Hepatocyte (in vitro differentiated cells): ENCODE results near the gene TTC39A. TPM values are rescaled to one million over a fixed set of nuclear protein-coding genes. Genes with fewer than 3 reads are reported as not detected.

Experiments
- DNase-seq: peaks from one replicate; pipeline ENCODE4 v3.0.0-alpha.2; 2016; ENCODE audit warnings: low spot score
- H2AFZ ChIP-seq: fragments of 200-600 bp; sonication (generic); 2 replicates; pipeline ENCODE4 v1.6.0; 2016; ENCODE audit warnings: antibody characterized with exemption, mild to moderate bottlenecking
- H3K27ac ChIP-seq: fragments of 200-600 bp; sonication (generic); 2 replicates; pipeline ENCODE4 v1.5.1; 2016; ENCODE audit warnings: mild to moderate bottlenecking
- H3K27me3 ChIP-seq: fragments of 200-600 bp; sonication (generic); 2 replicates; pipeline ENCODE4 v1.6.1; 2016
- H3K36me3 ChIP-seq: fragments of 200-600 bp; sonication (generic); replicated peaks from 2 replicates; pipeline ENCODE4 v1.5.1; 2016; ENCODE audit warnings: low read depth; ENCODE audit not compliant: insufficient read depth
- H3K4me1 ChIP-seq: fragments of 200-600 bp; sonication (generic); 2 replicates; pipeline ENCODE4 v1.5.1; 2016; ENCODE audit warnings: mild to moderate bottlenecking, moderate library complexity; ENCODE audit not compliant: insufficient read depth
- H3K4me2 ChIP-seq: fragments of 200-600 bp; sonication (generic); 2 replicates; pipeline ENCODE4 v1.6.0; 2016
- H3K4me3 ChIP-seq: fragments of 200-600 bp; sonication (generic); 2 replicates; pipeline ENCODE4 v1.5.1; 2016; ENCODE audit warnings: mild to moderate bottlenecking
- H3K79me2 ChIP-seq: fragments of 200-600 bp; sonication (generic); 2 replicates; pipeline ENCODE4 v1.6.0; 2017; ENCODE audit warnings: mild to moderate bottlenecking
- H3K9me2 ChIP-seq: fragments of 200-600 bp; sonication (generic); replicated peaks from 2 replicates; pipeline ENCODE4 v1.6.0; 2017; ENCODE audit warnings: mild to moderate bottlenecking; ENCODE audit not compliant: insufficient read depth
- H3K9me3 ChIP-seq: fragments of 200-600 bp; sonication (generic); 2 replicates; pipeline ENCODE4 v1.5.1; 2016; ENCODE audit warnings: low read depth, mild to moderate bottlenecking
- H4K20me1 ChIP-seq: fragments of 200-600 bp; sonication (generic); 2 replicates; pipeline ENCODE4 v1.6.0; 2016; ENCODE audit warnings: mild to moderate bottlenecking; ENCODE audit not compliant: insufficient read depth, poor library complexity, severe bottlenecking
- EZH2 ChIP-seq: fragments of 200-600 bp; sonication (generic); IDR thresholded peaks from 2 replicates; pipeline ENCODE4 v1.6.1; 2016; ENCODE audit warnings: antibody characterized with exemption, mild to moderate bottlenecking, borderline replicate concordance
- EZH2phosphoT487 ChIP-seq: fragments of 200-600 bp; sonication (generic); IDR thresholded peaks from one replicate; pipeline ENCODE4 v1.6.1; 2018; ENCODE audit warnings: antibody characterized with exemption, mild to moderate bottlenecking, low read depth, moderate library complexity; ENCODE audit not compliant: unreplicated experiment, severe bottlenecking
- WGBS: methylation state at CpG from one replicate; pipeline ENCODE4 v1.1.6; 2016; ENCODE audit warnings: low lambda C conversion rate; ENCODE audit errors: missing lambda C conversion rate; 5-methylcytosine and 5-hydroxymethylcytosine counted together
- polyA plus RNA-seq: library from polyadenylated mRNA; unstranded; fragments of >200 nt; fragmentation: Nextera tagmentation; extraction: Ambion mirVana; gene quantifications from 2 replicates; pipeline ENCODE4 v1.2.1, GENCODE V29; 2016
- total RNA-seq: library from RNA; depleted of rRNA; stranded (reverse); fragments of >200 nt; gene quantifications from 2 replicates; pipeline ENCODE4 v1.2.3, GENCODE V29; 2014
- TF ChIP-seq, protein P1 (sequence below): fragments of 200-600 bp; sonication (generic); IDR thresholded peaks from 2 replicates; pipeline ENCODE4 v1.5.1; 2016; ENCODE audit warnings: antibody characterized with exemption, mild to moderate bottlenecking; ENCODE audit not compliant: poor library complexity

Gene TTC39A
- total and polyA plus RNA-seq, 2 experiments from 2014 or later = 20.5 to 35.1 TPM

DNA sequence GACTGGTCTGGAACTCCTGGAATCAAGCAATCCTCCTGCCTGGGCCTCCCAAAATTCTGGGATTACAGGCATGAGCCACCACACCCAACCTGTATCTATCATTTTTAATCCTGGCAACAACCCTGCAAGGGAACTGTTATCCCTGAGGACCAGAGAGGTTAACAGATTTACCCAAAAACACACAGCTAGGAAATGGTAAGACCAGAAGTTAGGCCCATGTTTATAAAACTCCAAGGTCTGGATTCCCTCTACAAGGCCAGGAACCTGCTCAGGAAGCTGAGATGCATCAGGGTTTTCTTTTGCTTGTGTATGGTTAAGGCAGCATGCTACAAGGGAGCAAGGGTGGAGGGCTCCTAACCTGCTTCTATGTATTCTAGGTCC lies 17.8 kb upstream of the TTC39A start:
- H3K27ac ChIP-seq = no peak overlapping the region
- no peaks in the 10 kb centered on the region for H3K36me3 ChIP-seq
- peaks cover 13% of the 10 kb centered on the region for H3K27me3 ChIP-seq
- no peak overlapping the region for H3K4me2 ChIP-seq
- H4K20me1 ChIP-seq = no peaks in the 10 kb centered on the region
- no peaks in the 10 kb centered on the region for H3K79me2 ChIP-seq
- H3K9me2 ChIP-seq = no peaks in the 10 kb centered on the region
- no peak overlapping the region for H3K4me3 ChIP-seq
- H3K9me3 ChIP-seq = no peaks in the 10 kb centered on the region
- H3K4me1 ChIP-seq = no peaks in the 10 kb centered on the region
- TF ChIP-seq EZH2phosphoT487 (no peak), EZH2 (no peak)
- TF ChIP-seq, protein P1, sequence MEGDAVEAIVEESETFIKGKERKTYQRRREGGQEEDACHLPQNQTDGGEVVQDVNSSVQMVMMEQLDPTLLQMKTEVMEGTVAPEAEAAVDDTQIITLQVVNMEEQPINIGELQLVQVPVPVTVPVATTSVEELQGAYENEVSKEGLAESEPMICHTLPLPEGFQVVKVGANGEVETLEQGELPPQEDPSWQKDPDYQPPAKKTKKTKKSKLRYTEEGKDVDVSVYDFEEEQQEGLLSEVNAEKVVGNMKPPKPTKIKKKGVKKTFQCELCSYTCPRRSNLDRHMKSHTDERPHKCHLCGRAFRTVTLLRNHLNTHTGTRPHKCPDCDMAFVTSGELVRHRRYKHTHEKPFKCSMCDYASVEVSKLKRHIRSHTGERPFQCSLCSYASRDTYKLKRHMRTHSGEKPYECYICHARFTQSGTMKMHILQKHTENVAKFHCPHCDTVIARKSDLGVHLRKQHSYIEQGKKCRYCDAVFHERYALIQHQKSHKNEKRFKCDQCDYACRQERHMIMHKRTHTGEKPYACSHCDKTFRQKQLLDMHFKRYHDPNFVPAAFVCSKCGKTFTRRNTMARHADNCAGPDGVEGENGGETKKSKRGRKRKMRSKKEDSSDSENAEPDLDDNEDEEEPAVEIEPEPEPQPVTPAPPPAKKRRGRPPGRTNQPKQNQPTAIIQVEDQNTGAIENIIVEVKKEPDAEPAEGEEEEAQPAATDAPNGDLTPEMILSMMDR = no peak
- no peak for DNase-seq
- H2AFZ ChIP-seq = no peak overlapping the region

DNA sequence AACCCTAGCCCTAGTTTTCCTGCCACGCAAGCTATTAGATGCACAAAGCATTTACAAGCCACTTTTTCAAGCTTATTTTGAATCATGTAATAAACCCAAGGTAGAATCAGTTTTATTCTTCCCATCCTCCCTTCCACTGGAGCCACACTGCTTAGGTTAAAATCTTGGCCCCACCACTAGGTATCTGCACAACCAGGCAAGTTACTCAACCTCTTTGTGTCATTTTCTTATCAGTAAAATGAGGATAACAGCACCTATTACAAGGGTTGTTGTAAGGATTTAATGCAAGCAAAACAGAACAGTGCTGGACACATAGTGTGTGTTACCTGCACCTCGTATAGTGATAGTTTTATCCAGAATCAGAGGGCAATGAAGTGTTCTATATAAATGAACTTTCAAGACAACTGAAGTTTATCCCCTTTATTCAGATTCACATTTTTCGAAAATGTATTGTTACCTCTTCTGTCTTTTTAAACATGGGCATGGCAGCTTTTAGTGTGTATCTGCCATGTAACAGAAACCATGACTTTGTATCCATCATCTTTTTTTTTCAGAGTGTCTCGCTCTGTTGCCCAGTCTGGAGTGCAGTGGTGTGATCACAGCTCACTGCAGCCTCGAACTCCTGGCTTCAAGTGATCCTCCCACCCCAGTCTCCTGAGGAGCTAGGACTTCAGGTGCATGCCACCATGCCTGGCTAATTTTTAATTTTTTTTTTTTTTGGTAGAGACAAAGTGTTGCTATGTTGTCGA lies 17.2 kb upstream of the TTC39A start:
- Histone ChIP-seq H3K4me2 (no peak overlapping the region), H4K20me1 (no peaks in the 10 kb centered on the region), H3K27me3 (peaks cover 13% of the 10 kb centered on the region), H3K4me3 (no peak overlapping the region), H3K4me1 (no peaks in the 10 kb centered on the region), H3K79me2 (no peaks in the 10 kb centered on the region), H3K9me3 (no peaks in the 10 kb centered on the region), H3K9me2 (no peaks in the 10 kb centered on the region), H2AFZ (no peak overlapping the region), H3K36me3 (no peaks in the 10 kb centered on the region), H3K27ac (no peak overlapping the region)
- DNase-seq = no peak
- 88% methylated on average over 6 of the region's 6 CpGs for WGBS
- no peak for TF ChIP-seq EZH2
- TF ChIP-seq EZH2phosphoT487 = no peak
- TF ChIP-seq, protein P1 = no peak

DNA sequence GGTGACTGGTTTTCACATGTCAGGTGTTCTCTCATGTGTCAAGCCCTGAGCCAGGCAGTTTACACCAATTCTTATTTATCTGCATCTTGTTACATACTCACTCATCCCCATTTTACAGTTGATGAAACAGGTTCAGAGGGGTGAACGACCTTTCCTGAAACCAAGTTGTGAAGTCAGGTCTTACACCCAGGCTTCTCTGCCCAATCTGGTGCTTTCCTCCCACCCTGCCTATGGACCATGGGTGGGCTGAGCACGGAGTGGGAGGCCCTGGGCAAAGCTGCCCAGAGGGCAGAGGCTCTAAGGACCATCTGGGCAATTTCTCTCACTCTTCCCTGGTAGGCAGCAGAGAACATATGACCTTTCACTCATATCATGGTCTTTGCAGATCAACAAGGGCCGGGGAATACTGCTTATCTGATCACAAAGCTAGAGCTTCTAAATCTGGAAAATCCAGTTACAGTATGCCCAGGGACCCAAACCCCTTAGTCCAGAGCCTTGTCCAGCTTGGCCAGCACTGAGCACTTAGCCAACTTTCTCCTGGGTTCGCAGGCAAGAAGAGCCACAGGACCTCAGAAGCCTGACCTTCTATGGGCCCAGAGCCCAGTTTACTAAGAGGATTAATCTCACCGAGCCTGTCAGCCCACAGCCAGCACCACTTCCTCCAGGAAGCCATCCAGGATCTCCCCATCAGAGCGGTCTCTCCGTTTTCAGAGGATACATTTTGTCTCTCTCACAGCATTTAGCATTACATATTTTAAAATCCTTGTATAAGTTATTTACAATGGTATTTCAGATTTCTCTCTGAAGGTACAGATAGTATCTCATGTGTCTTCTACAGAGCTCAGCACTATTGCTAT lies 16.0 kb upstream of the TTC39A start:
- H3K9me2 ChIP-seq = no peaks in the 10 kb centered on the region
- no peak for DNase-seq
- 78% methylated on average over 7 of the region's 7 CpGs for WGBS

More for the DNA sequence above, 16.0 kb upstream of the TTC39A start:
- Histone ChIP-seq H3K4me1 (no peaks in the 10 kb centered on the region), H3K36me3 (no peaks in the 10 kb centered on the region), H3K79me2 (no peaks in the 10 kb centered on the region), H3K4me3 (no peak overlapping the region), H3K4me2 (no peak overlapping the region), H2AFZ (no peak overlapping the region), H3K9me3 (no peaks in the 10 kb centered on the region), H3K27ac (no peak overlapping the region), H3K27me3 (peaks cover 13% of the 10 kb centered on the region), H4K20me1 (no peaks in the 10 kb centered on the region)
- TF ChIP-seq, protein P1 = no peak
- TF ChIP-seq EZH2phosphoT487 (no peak), EZH2 (no peak)
